Epidermal melanocyte (primary cell): Measurements from ENCODE around the gene BBOX1.
A peak's percentile ranks its signal among the peaks of the same experiment; 100 is the strongest.
"Not testable (repeated sequence)": the region's sequence is repeated elsewhere in the genome, so short reads cannot be mapped to it uniquely, and the experiment has no call there.

Experiments used
- DNase-seq: peaks from one replicate; pipeline ENCODE4 v3.0.0; 2011; ENCODE audit warnings: low spot score; ENCODE audit not compliant: insufficient read length

Gene BBOX1

GRCh38 chr11:27040302-27041115 is at the start of gene BBOX1:
Gene BBOX1, plus strand, starts transcription at chr11:27040815. Its CDS starts 14,616 bp downstream, at chr11:27055431.
- DNase-seq, result no peak

- DNase-seq, result peak; percentile 51
Observed at GRCh38 chr11:26992031-26992541, 48.5 kb upstream of the BBOX1 start.

- DNase-seq, result peak; percentile 20
Observed at GRCh38 chr11:26993965-26994457, 46.6 kb upstream of the BBOX1 start, which contains the start of gene FIBIN. Gene FIBIN, plus strand, starts transcription at chr11:26994112. Its CDS starts 415 bp downstream, at chr11:26994527.

GRCh38 chr11:26994631-26995095 is 46.0 kb upstream of the BBOX1 start:
- no peak for DNase-seq

GRCh38 chr11:26995701-26996460 is 44.7 kb upstream of the BBOX1 start:
- no peak for DNase-seq

- DNase-seq, result no peak
Observed at GRCh38 chr11:26997378-26997777, 43.2 kb upstream of the BBOX1 start.

- not testable (repeated sequence) for DNase-seq
Observed at GRCh38 chr11:27001136-27001730, 39.4 kb upstream of the BBOX1 start.

- no peak for DNase-seq
Observed at GRCh38 chr11:27002431-27002830, 38.2 kb upstream of the BBOX1 start.

- no peak for DNase-seq
Observed at GRCh38 chr11:27002838-27003237, 37.8 kb upstream of the BBOX1 start.

- no peak for DNase-seq
Observed at GRCh38 chr11:27004103-27004502, 36.5 kb upstream of the BBOX1 start.

GRCh38 chr11:27008811-27009535 is 31.6 kb upstream of the BBOX1 start:
- DNase-seq, result no peak

GRCh38 chr11:27011560-27012233 is 28.9 kb upstream of the BBOX1 start:
- DNase-seq, result no peak

GRCh38 chr11:27012234-27012921 is 28.2 kb upstream of the BBOX1 start:
- no peak for DNase-seq

GRCh38 chr11:27013781-27014361 is 26.7 kb upstream of the BBOX1 start:
- no peak for DNase-seq

GRCh38 chr11:27018902-27019529 is 21.6 kb upstream of the BBOX1 start:
- DNase-seq, result no peak

- DNase-seq, result no peak
Observed at GRCh38 chr11:27020751-27021150, 19.9 kb upstream of the BBOX1 start.

GRCh38 chr11:27022659-27023251 is 17.9 kb upstream of the BBOX1 start:
- no peak for DNase-seq

GRCh38 chr11:27024865-27025264 is 15.8 kb upstream of the BBOX1 start:
- DNase-seq, result no peak
